ENCODE data around the gene ATP5F1E.

Gene ATP5F1E

DNA sequence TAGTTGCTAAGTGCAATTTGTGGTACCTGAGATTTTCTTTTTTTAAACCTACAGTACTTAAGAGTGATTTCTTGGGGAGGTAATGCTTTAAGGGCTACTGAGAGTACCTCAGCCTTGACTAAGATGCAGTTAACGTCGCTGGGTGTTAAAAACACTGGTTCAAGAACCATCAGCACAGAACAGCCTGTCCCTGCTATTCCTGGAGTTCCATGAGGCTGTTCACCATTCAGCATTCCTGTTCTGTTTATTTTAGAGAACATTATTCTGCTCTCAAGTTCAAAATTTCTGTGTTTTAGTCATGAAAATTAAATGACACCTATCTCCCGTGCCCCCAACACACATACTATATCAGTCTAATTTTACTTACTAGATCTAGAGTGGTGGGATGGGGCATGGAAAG, 12.2 kb upstream of the ATP5F1E start:
- WGBS = 100% methylated on average over 2 of the region's 3 CpGs
- DNase-seq = no peak
- H3K79me1 ChIP-seq (replicated peaks; ENCODE audit: low read length, poor library complexity, severe bottlenecking) = no peaks in the 10 kb centered on the region

DNA sequence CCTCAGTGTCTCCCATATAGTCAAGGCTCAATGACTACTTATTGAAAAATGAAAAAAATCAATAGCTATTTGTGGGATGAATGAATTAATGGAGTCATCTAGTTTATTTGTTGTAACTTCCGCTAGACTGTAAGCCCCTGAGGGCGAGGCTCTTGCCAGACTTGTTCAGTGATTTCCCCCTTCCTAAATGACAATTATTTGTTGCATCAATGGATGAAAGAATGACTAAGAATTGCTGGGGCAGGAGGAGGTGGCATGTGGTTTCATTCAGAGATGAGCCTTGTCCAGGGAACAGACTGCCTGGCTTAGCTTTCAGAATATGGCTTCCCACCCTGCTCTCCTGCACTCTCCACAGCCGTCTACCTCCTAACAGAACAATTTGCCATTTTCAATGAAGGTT, 11.6 kb upstream of the ATP5F1E start:
- no peak for DNase-seq
- Histone ChIP-seq H3K23ac (ENCODE audit: low read length in 2 of 2) (no peak overlapping the region), H2BK12ac (ENCODE audit: low read length in 2 of 2) (no peak overlapping the region), H4K8ac (ENCODE audit: low read length) (no peak overlapping the region), H3K4me3 (ENCODE audit: insufficient read depth in 1 of 2, low read depth in 1 of 2, low read length in 2 of 2) (no peak overlapping the region), H2AK5ac (ENCODE audit: low read length, severe bottlenecking) (no peak overlapping the region), H2BK120ac (ENCODE audit: low read depth, low read length) (no peak overlapping the region), H3K4me2 (ENCODE audit: low read length, poor library complexity, severe bottlenecking) (no peak overlapping the region), H3K18ac (ENCODE audit: low read depth in 1 of 2, low read length in 2 of 2) (no peak overlapping the region), H2AFZ (ENCODE audit: low read depth, low read length) (no peak overlapping the region), H3K27ac (ENCODE audit: low read length, poor library complexity, severe bottlenecking) (no peak overlapping the region), H2BK15ac (ENCODE audit: low read depth, poor library complexity, severe bottlenecking) (no peak overlapping the region), H3K9me3 (ENCODE audit: control insufficient read depth, low read length) (no peaks in the 10 kb centered on the region), H3K14ac (ENCODE audit: low read length in 2 of 2) (no peak overlapping the region), H2BK5ac (ENCODE audit: low read depth, low read length, poor library complexity, severe bottlenecking) (no peak overlapping the region), H3K4me1 (ENCODE audit: control insufficient read depth, insufficient read depth, low read depth, low read length) (peaks cover 5% of the 10 kb centered on the region), H3K36me3 (ENCODE audit: control insufficient read depth in 1 of 2, insufficient read depth in 2 of 2, low read depth in 1 of 2, low read length in 2 of 2) (peaks cover 0 to 11% of the 10 kb centered on the region in 2 experiments), H3K27me3 (ENCODE audit: control insufficient read depth in 1 of 2, insufficient read depth in 1 of 2, low read length in 2 of 2) (no peaks in the 10 kb centered on the region), H3K9ac (ENCODE audit: low read length) (no peak overlapping the region), H3K4ac (ENCODE audit: low read depth in 1 of 2, low read length in 2 of 2) (no peak overlapping the region), H3K79me1 (replicated peaks; ENCODE audit: low read length, poor library complexity, severe bottlenecking) (no peaks in the 10 kb centered on the region), H4K91ac (ENCODE audit: low read length) (no peak overlapping the region)
- 85% methylated on average over 2 of the region's 3 CpGs for WGBS

More for the DNA sequence above, 12.2 kb upstream of the ATP5F1E start:
- Histone ChIP-seq H3K9ac (ENCODE audit: low read length) (no peak overlapping the region), H2AK5ac (ENCODE audit: low read length, severe bottlenecking) (no peak overlapping the region), H2AFZ (ENCODE audit: low read depth, low read length) (no peak overlapping the region), H3K23ac (ENCODE audit: low read length in 2 of 2) (no peak overlapping the region), H3K9me3 (ENCODE audit: control insufficient read depth, low read length) (no peaks in the 10 kb centered on the region), H3K4me2 (ENCODE audit: low read length, poor library complexity, severe bottlenecking) (no peak overlapping the region), H4K91ac (ENCODE audit: low read length) (no peak overlapping the region), H3K27ac (ENCODE audit: low read length, poor library complexity, severe bottlenecking) (no peak overlapping the region), H4K8ac (ENCODE audit: low read length) (no peak overlapping the region), H2BK120ac (ENCODE audit: low read depth, low read length) (no peak overlapping the region), H3K18ac (ENCODE audit: low read depth in 1 of 2, low read length in 2 of 2) (no peak overlapping the region), H2BK12ac (ENCODE audit: low read length in 2 of 2) (no peak overlapping the region), H3K27me3 (ENCODE audit: control insufficient read depth in 1 of 2, insufficient read depth in 1 of 2, low read length in 2 of 2) (no peaks in the 10 kb centered on the region), H3K4me3 (ENCODE audit: insufficient read depth in 1 of 2, low read depth in 1 of 2, low read length in 2 of 2) (no peak overlapping the region), H3K36me3 (ENCODE audit: control insufficient read depth in 1 of 2, insufficient read depth in 2 of 2, low read depth in 1 of 2, low read length in 2 of 2) (peaks cover 0 to 11% of the 10 kb centered on the region in 2 experiments), H2BK15ac (ENCODE audit: low read depth, poor library complexity, severe bottlenecking) (no peak overlapping the region), H2BK5ac (ENCODE audit: low read depth, low read length, poor library complexity, severe bottlenecking) (no peak overlapping the region), H3K4ac (ENCODE audit: low read depth in 1 of 2, low read length in 2 of 2) (no peak overlapping the region), H3K4me1 (ENCODE audit: control insufficient read depth, insufficient read depth, low read depth, low read length) (peaks cover 5% of the 10 kb centered on the region), H3K14ac (ENCODE audit: low read length in 2 of 2) (no peak overlapping the region)

DNA sequence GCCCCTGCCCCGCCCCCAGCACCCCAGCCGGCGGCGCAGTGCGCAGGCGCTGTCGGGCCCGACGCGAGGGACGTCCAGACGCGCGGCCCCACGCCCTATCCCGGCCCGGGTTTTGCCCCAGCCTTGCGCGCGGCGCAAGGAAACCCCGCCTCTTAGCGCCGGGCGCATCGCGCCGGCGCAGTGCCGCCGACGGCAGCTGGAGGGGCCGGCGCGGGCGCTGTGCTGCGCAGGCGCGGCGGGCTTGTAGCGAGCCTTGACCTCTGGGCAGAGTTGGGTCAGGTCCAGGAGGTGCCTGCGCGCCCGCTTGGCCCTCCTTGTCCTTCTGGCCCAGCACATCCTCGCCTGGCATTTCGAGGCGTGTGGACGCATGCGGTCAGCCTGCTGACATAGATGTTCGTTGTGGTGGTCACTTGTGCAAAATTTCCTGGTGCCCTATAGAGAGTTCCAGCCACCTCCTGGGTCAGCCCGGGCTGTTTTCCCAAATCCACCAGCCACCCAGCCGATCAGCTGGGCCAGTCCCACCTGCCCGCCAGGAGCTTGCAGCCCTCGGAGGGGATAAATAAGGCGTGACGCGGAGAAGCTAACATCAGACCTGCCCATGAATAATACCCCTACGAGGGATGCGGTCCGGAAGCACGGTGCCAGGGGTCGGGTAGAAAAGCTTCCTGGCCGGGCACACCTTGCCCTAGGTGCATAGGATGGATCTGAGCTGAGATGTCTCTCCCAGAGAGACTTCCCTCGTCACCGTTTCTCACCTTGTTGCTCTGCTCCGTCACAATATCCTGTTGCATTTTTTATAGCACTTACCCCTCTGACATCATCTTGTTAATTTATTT, 10.9 kb upstream of the ATP5F1E start:
- H3K14ac ChIP-seq (ENCODE audit: low read length in 2 of 2) = peak overlapping the region in 1 of 2 experiments; percentile 48
- H2BK120ac ChIP-seq (ENCODE audit: low read depth, low read length) = no peak overlapping the region
- peak; percentile 74 for DNase-seq
- H4K91ac ChIP-seq (ENCODE audit: low read length) = peak overlapping the region; percentile 18
- no peak overlapping the region for H2AK5ac ChIP-seq (ENCODE audit: low read length, severe bottlenecking)
- H3K27me3 ChIP-seq (ENCODE audit: control insufficient read depth in 1 of 2, insufficient read depth in 1 of 2, low read length in 2 of 2) = no peaks in the 10 kb centered on the region
- WGBS = 71% methylated on average over 46 of the region's 66 CpGs
- H2AFZ ChIP-seq (ENCODE audit: low read depth, low read length) = peak overlapping the region; percentile 72
- no peaks in the 10 kb centered on the region for H3K9me3 ChIP-seq (ENCODE audit: control insufficient read depth, low read length)
- H3K4ac ChIP-seq (ENCODE audit: low read depth in 1 of 2, low read length in 2 of 2) = peak overlapping the region in 1 of 2 experiments; percentile 9
- no peak overlapping the region for H3K27ac ChIP-seq (ENCODE audit: low read length, poor library complexity, severe bottlenecking)
- peak overlapping the region; percentile 70 for H4K8ac ChIP-seq (ENCODE audit: low read length)
- H2BK5ac ChIP-seq (ENCODE audit: low read depth, low read length, poor library complexity, severe bottlenecking) = no peak overlapping the region
- no peak overlapping the region for H2BK15ac ChIP-seq (ENCODE audit: low read depth, poor library complexity, severe bottlenecking)
- peak overlapping the region; percentile 66 to 72 for H3K18ac ChIP-seq (ENCODE audit: low read depth in 1 of 2, low read length in 2 of 2)
- no peak overlapping the region for H2BK12ac ChIP-seq (ENCODE audit: low read length in 2 of 2)
- no peak overlapping the region for H3K23ac ChIP-seq (ENCODE audit: low read length in 2 of 2)
- H3K36me3 ChIP-seq (ENCODE audit: control insufficient read depth in 1 of 2, insufficient read depth in 2 of 2, low read depth in 1 of 2, low read length in 2 of 2) = peaks cover 0 to 14% of the 10 kb centered on the region in 2 experiments
- peak overlapping the region; percentile 90 for H3K9ac ChIP-seq (ENCODE audit: low read length)
- peak overlapping the region; percentile 78 to 81 for H3K4me3 ChIP-seq (ENCODE audit: insufficient read depth in 1 of 2, low read depth in 1 of 2, low read length in 2 of 2)
- no peaks in the 10 kb centered on the region for H3K79me1 ChIP-seq (replicated peaks; ENCODE audit: low read length, poor library complexity, severe bottlenecking)
- peak overlapping the region; percentile 74 for H3K4me2 ChIP-seq (ENCODE audit: low read length, poor library complexity, severe bottlenecking)
- H3K4me1 ChIP-seq (ENCODE audit: control insufficient read depth, insufficient read depth, low read depth, low read length) = peaks cover 5% of the 10 kb centered on the region

DNA sequence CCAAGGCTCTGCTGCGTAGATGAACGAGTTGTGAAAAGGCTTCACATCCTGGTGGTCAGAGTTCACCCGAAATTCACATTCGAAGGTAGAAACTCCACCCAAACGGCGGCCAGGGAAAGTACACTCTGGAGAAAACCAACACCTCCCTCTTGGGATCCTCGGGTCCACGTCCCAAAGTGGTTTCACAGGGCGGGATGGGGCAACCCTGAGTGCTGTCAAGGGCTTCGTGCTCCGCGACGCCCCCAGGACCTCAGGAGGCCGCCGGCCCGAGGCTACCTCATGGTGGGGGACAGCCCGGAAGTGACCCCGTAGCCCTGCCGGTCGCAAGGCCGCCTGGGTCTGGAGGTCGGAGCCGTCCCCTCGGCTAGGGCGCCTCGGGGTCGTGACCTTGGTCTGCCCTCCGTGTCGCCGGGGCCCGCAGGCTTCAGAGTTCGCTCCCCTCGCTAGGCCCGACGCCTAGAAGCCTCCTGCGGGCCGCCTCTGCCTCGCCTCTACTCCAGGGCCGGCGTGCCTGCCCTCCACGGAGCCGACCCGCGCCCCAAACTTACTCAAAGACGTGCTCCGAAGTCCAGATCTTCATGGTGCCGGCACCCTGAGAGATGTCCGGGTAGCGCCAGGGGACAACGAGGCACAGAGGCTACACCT, 10.1 kb upstream of the ATP5F1E start, which contains the start of gene PRELID3B:
Gene PRELID3B, minus strand, starts transcription at position 636 of the 645 bp plus-strand sequence. Its CDS starts 56 bp downstream, at position 580.
- no peak within 1 kb of the TSS for H3K23ac ChIP-seq (ENCODE audit: low read length in 2 of 2)
- peak within 1 kb of the TSS; percentile 81 for H4K91ac ChIP-seq (ENCODE audit: low read length)
- H3K14ac ChIP-seq (ENCODE audit: low read length in 2 of 2) = peak within 1 kb of the TSS in 1 of 2 experiments; percentile 50
- peak within 1 kb of the TSS in 1 of 2 experiments; percentile 32 for H2BK12ac ChIP-seq (ENCODE audit: low read length in 2 of 2)
- H3K79me1 ChIP-seq (replicated peaks; ENCODE audit: low read length, poor library complexity, severe bottlenecking) = no peaks in the 10 kb centered on the region
- H3K9ac ChIP-seq (ENCODE audit: low read length) = peak within 1 kb of the TSS; percentile 90
- no peaks in the 10 kb centered on the region for H3K27me3 ChIP-seq (ENCODE audit: control insufficient read depth in 1 of 2, insufficient read depth in 1 of 2, low read length in 2 of 2)
- peak within 1 kb of the TSS; percentile 9 to 63 for H3K4ac ChIP-seq (ENCODE audit: low read depth in 1 of 2, low read length in 2 of 2)
- peak within 1 kb of the TSS; percentile 78 to 81 for H3K4me3 ChIP-seq (ENCODE audit: insufficient read depth in 1 of 2, low read depth in 1 of 2, low read length in 2 of 2)
- H3K9me3 ChIP-seq (ENCODE audit: control insufficient read depth, low read length) = no peaks in the 10 kb centered on the region
- H2AFZ ChIP-seq (ENCODE audit: low read depth, low read length) = peak within 1 kb of the TSS; percentile 78
- H2BK15ac ChIP-seq (ENCODE audit: low read depth, poor library complexity, severe bottlenecking) = no peak within 1 kb of the TSS
- 63% methylated on average over 50 of the region's 50 CpGs for WGBS
- peaks cover 3 to 22% of the 10 kb centered on the region in 2 experiments for H3K36me3 ChIP-seq (ENCODE audit: control insufficient read depth in 1 of 2, insufficient read depth in 2 of 2, low read depth in 1 of 2, low read length in 2 of 2)
- H3K4me1 ChIP-seq (ENCODE audit: control insufficient read depth, insufficient read depth, low read depth, low read length) = peaks cover 5% of the 10 kb centered on the region
- peak within 1 kb of the TSS; percentile 77 for H4K8ac ChIP-seq (ENCODE audit: low read length)
- H2AK5ac ChIP-seq (ENCODE audit: low read length, severe bottlenecking) = no peak within 1 kb of the TSS
- H3K27ac ChIP-seq (ENCODE audit: low read length, poor library complexity, severe bottlenecking) = no peak within 1 kb of the TSS
- no peak within 1 kb of the TSS for H2BK120ac ChIP-seq (ENCODE audit: low read depth, low read length)
- DNase-seq = peak; percentile 27
- H3K18ac ChIP-seq (ENCODE audit: low read depth in 1 of 2, low read length in 2 of 2) = peak within 1 kb of the TSS; percentile 66 to 72
- H2BK5ac ChIP-seq (ENCODE audit: low read depth, low read length, poor library complexity, severe bottlenecking) = no peak within 1 kb of the TSS
- H3K4me2 ChIP-seq (ENCODE audit: low read length, poor library complexity, severe bottlenecking) = peak within 1 kb of the TSS; percentile 74
